Stimulated activated CD8-positive, alpha-beta memory T cell treated with anti-CD3 and anti-CD28 coated beads, Interleukin-7, amount 100 ng/mL, for 48 hours (primary cell): ENCODE results near the gene ZDBF2.
"Not testable (repeated sequence)": the region's sequence is repeated elsewhere in the genome, so short reads cannot be mapped to it uniquely, and the experiment has no call there.

Source experiments
- DNase-seq, 2 donors: peaks; one replicate each; pipeline ENCODE4 v3.0.0-alpha.2; 2020; ENCODE audit warnings: low read depth in 1 of 2; ENCODE audit errors: extremely low read depth in 1 of 2

The ZDBF2 gene

GRCh38 chr2:206274434-206275311 is at the start of gene ZDBF2:
Gene ZDBF2 (plus strand): TSS chr2:206274663. CDS start chr2:206281850, 7,187 bp downstream.
- peak; percentile 13 to 27 for DNase-seq

- no peak for DNase-seq
These were observed 48.8 kb upstream of the ZDBF2 start for GRCh38 chr2:206225435-206226232.

GRCh38 chr2:206228636-206229035 is 45.8 kb upstream of the ZDBF2 start:
- DNase-seq = not testable (repeated sequence)

GRCh38 chr2:206229642-206230041 is 44.8 kb upstream of the ZDBF2 start:
- no peak for DNase-seq

- no peak for DNase-seq
These were observed 44.3 kb upstream of the ZDBF2 start for GRCh38 chr2:206230060-206230762.

GRCh38 chr2:206231669-206232286 is 42.7 kb upstream of the ZDBF2 start:
- DNase-seq = no peak

GRCh38 chr2:206232287-206233035 is 42.0 kb upstream of the ZDBF2 start:
- no peak for DNase-seq

- no peak for DNase-seq
These were observed 35.3 kb upstream of the ZDBF2 start for GRCh38 chr2:206239157-206239556.

GRCh38 chr2:206240327-206240726 is 34.1 kb upstream of the ZDBF2 start:
- no peak for DNase-seq

- no peak for DNase-seq
These were observed 32.7 kb upstream of the ZDBF2 start for GRCh38 chr2:206241736-206242135.

GRCh38 chr2:206245265-206245672 is 29.2 kb upstream of the ZDBF2 start:
- no peak for DNase-seq

- DNase-seq = no peak
These were observed 24.2 kb upstream of the ZDBF2 start for GRCh38 chr2:206250041-206250897.

- no peak for DNase-seq
These were observed 21.2 kb upstream of the ZDBF2 start for GRCh38 chr2:206253125-206253776.

GRCh38 chr2:206253777-206254166 is 20.7 kb upstream of the ZDBF2 start:
- DNase-seq = no peak

GRCh38 chr2:206255003-206255402 is 19.5 kb upstream of the ZDBF2 start:
- no peak for DNase-seq

GRCh38 chr2:206256706-206257205 is 17.7 kb upstream of the ZDBF2 start:
- no peak for DNase-seq

GRCh38 chr2:206257350-206257749 is 17.1 kb upstream of the ZDBF2 start:
- DNase-seq = no peak

GRCh38 chr2:206257861-206258260 is 16.6 kb upstream of the ZDBF2 start:
- no peak for DNase-seq
